GM12865 (cell line): ENCODE measurements around the gene SPRED2.

Experiments
- DNase-seq: peaks from one replicate; pipeline ENCODE4 v3.0.0; 2010; ENCODE audit warnings: low read depth
- H3K4me3 ChIP-seq: 2 replicates; pipeline ENCODE4 v1.5.1; 2011; ENCODE audit warnings: mild to moderate bottlenecking, low read depth, low read length, control low read depth
- TF ChIP-seq, protein P1 (sequence below): IDR thresholded peaks from 2 replicates; pipeline ENCODE4 v1.5.1; 2011; ENCODE audit warnings: low read length, control low read depth, low read depth, inconsistent platforms; ENCODE audit not compliant: insufficient read depth; ENCODE audit errors: missing control alignments

SPRED2 gene

DNA sequence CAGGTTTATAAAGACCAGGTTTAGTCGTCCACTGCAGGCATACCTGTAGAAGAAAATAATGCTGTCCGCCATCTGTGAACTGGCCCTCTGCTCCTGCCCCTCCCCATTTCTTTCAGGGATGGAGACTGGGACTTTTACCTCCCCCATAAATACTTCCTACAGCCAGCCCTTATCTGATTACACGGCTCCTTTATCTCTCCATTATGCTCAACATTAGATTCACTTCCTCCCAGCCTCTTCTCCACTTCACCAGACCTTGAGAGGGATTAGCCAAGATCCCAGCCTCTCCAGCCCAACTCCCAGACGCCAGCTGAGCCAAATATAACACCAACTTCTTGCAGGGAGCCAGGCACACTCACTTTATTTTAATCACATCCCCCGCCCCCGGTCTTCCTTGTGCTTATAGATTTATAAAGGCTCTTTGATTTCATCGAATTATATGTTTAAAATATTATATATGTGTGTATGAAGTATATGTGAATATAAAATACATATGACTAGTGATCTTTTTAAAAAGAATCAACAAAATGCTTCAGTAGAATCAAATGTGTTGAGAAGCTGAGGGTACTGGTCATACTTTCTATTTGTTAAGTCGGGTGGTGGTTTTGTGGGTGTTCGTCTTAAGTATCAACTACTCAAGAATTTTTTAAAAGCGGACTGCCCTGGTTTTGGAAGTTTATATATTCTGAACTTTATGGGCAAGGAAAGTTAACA lies 81.0 kb downstream of the SPRED2 start:
- H3K4me3 ChIP-seq = no peak overlapping the region
- DNase-seq = no peak
- TF ChIP-seq, protein P1, sequence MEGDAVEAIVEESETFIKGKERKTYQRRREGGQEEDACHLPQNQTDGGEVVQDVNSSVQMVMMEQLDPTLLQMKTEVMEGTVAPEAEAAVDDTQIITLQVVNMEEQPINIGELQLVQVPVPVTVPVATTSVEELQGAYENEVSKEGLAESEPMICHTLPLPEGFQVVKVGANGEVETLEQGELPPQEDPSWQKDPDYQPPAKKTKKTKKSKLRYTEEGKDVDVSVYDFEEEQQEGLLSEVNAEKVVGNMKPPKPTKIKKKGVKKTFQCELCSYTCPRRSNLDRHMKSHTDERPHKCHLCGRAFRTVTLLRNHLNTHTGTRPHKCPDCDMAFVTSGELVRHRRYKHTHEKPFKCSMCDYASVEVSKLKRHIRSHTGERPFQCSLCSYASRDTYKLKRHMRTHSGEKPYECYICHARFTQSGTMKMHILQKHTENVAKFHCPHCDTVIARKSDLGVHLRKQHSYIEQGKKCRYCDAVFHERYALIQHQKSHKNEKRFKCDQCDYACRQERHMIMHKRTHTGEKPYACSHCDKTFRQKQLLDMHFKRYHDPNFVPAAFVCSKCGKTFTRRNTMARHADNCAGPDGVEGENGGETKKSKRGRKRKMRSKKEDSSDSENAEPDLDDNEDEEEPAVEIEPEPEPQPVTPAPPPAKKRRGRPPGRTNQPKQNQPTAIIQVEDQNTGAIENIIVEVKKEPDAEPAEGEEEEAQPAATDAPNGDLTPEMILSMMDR = no peak

DNA sequence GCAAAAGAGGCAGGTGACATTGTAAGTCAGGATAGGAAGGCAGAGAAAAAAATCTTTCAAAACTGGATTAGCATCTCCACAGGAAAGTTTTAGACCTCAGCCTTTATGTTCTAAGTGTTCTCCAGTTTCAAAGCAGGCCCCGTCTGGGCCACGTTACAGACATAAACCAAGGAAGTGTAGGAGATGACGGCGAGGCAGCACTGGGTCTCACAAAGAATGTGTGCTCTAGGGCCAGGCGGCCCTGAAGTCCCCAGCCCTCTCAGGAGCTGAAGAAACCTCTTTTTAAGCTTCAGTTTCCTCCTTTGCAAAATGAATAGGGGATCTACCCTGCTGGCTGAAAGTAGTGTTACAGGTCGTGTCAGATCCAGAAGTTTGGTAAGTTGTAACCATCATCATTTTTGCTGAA lies 81.7 kb downstream of the SPRED2 start:
- no peak overlapping the region for H3K4me3 ChIP-seq
- TF ChIP-seq, protein P1 = peak; percentile 44
- peak; percentile 58 for DNase-seq

DNA sequence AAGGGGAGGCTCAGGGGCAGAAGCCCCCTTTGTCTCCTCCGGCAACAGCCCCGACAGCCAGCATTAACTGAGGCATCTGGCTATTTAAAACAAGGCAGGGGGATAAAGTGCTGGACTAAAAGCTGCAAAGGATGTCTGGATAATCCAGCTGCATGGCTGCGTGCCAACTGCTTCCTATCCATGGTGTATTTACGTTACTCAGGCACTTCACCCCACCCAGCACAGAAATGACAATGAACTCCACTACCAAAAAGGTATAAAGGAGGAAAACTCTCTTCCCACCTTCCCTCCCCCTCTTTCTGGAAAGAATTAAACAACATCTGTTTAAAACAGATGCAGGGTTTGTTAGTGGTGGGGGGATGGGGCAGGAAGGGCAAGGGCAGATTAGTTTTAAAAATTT lies 82.5 kb downstream of the SPRED2 start:
- no peak overlapping the region for H3K4me3 ChIP-seq
- no peak for DNase-seq

DNA sequence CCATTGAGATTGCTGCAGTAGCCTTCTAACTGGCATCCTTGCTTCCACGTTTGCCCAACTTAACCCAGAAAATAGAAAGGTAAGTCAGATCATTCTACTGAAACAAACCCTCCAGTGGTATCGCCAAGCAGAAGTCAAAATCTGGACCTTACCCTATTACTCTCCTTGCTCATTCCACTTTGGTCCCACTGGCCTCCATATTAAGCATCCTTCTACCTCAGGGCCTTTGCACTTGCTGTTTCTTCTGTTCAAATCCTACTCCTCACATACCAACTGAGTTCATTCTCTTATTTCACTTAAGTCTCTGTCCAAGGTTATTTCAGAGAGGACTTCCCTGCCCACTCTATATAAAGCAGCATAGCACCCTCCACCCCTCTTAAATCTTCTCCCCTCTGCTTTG lies 84.5 kb downstream of the SPRED2 start:
- no peak overlapping the region for H3K4me3 ChIP-seq
- TF ChIP-seq, protein P1 = no peak
- DNase-seq = no peak

More for the DNA sequence above, 82.5 kb downstream of the SPRED2 start:
- TF ChIP-seq, protein P1 = no peak

DNA sequence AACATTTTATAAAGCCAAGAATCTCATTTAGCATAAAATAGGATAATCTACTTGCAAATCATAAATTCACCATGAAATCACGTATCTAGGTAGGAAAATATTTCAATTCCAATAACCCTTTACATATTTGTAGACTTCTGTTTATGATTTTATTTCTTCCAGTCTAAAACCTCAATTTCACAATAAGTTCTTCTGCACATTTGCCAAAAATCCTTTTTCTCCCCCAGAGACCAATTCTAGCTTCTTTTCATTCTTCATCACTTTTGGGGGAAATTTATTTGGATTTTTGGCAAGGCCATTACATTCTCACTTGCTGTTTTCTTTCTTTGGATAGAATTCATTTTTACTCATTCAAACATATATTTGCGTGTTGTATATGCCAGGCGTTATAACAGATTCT lies 86.8 kb downstream of the SPRED2 start:
- H3K4me3 ChIP-seq = no peak overlapping the region
- DNase-seq = no peak

DNA sequence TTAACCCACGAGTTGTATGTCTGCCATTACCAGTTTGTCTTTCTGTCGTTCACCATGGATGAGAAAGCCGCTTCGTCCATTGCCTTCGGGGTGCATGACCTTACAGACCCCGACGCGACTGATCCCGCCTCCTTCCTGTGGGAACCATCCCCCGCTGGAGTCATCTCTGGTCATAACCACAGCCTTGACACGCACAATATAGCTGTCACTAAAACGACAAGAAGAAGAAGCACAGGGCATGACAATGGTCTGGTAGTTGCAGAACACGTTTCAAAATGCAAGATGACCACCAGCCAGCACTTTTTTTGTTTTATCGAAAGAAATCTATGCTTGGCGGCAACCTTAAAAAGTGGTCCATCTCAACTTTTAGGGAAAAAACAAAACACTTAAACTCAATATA lies 87.7 kb downstream of the SPRED2 start:
- DNase-seq = peak; percentile 45
- H3K4me3 ChIP-seq = no peak overlapping the region
- TF ChIP-seq, protein P1 = no peak

More for the DNA sequence above, 86.8 kb downstream of the SPRED2 start:
- TF ChIP-seq, protein P1 = no peak

DNA sequence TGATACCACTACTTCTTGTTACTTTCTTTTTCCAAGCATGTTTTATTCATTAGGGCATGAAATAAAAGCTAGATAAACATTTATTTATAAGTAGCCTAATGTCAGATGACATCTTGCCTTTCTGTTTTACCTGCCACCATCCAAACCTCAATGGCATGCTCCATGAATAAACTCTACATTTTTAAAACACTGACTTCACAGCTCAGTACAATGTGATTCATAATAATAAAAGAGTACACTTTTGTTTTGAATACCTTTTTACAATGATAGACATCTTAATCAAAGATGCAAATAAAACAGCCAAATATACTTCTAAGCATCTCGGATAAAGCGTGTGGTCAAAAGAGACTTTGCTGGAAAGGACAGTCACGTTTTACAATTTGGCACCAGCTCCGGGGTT lies 88.2 kb downstream of the SPRED2 start:
- H3K4me3 ChIP-seq = no peak overlapping the region
- TF ChIP-seq, protein P1 = no peak
- DNase-seq = no peak
